ENCODE data around the gene NKG7. TPM values are rescaled to one million over a fixed set of nuclear protein-coding genes. Genes with fewer than 3 reads are reported as not detected.

NKG7 gene
- total and polyA plus RNA-seq, 2 experiments from 2014 or later = 0.57 TPM; not detected in 1

- no peaks in the 10 kb centered on the region for H3K9me3 ChIP-seq (ENCODE audit: low read depth)
- H3K27me3 ChIP-seq = no peaks in the 10 kb centered on the region
- H3K36me3 ChIP-seq = no peaks in the 10 kb centered on the region
- H3K4me3 ChIP-seq = no peak overlapping the region
- no peak overlapping the region for H3K27ac ChIP-seq
- no peak for TF ChIP-seq CTCF (IDR thresholded peaks at IDR 0.05; ENCODE audit: low read depth, low read length)
- no peak for DNase-seq (ENCODE audit: low read depth in 1 of 2, low spot score in 1 of 2)
- peaks cover 8% of the 10 kb centered on the region for H3K4me1 ChIP-seq (ENCODE audit: low read depth)
Observed at GRCh38 chr19:51364200-51365106, 8.0 kb downstream of the NKG7 start.

- no peak overlapping the region for H3K4me3 ChIP-seq
- H3K27me3 ChIP-seq = no peaks in the 10 kb centered on the region
- DNase-seq (ENCODE audit: low read depth in 1 of 2, low spot score in 1 of 2) = no peak
- no peak for TF ChIP-seq CTCF (IDR thresholded peaks at IDR 0.05; ENCODE audit: low read depth, low read length)
- no peak overlapping the region for H3K27ac ChIP-seq
- H3K4me1 ChIP-seq (ENCODE audit: low read depth) = peaks cover 3% of the 10 kb centered on the region
- no peaks in the 10 kb centered on the region for H3K9me3 ChIP-seq (ENCODE audit: low read depth)
- no peaks in the 10 kb centered on the region for H3K36me3 ChIP-seq
Observed at GRCh38 chr19:51361239-51361638, 11.2 kb downstream of the NKG7 start.

- Histone ChIP-seq H3K4me1 (ENCODE audit: low read depth) (peaks cover 2% of the 10 kb centered on the region), H3K27ac (no peak overlapping the region), H3K36me3 (no peaks in the 10 kb centered on the region), H3K27me3 (no peaks in the 10 kb centered on the region), H3K9me3 (ENCODE audit: low read depth) (no peaks in the 10 kb centered on the region), H3K4me3 (no peak overlapping the region)
- no peak for TF ChIP-seq CTCF (IDR thresholded peaks at IDR 0.05; ENCODE audit: low read depth, low read length)
- DNase-seq (ENCODE audit: low read depth in 1 of 2, low spot score in 1 of 2) = peak in 1 of 2 donors; percentile 86
Observed at GRCh38 chr19:51359294-51359693, 13.2 kb downstream of the NKG7 start.

GRCh38 chr19:51357952-51358351, 14.5 kb downstream of the NKG7 start:
- H3K27me3 ChIP-seq = no peaks in the 10 kb centered on the region
- H3K36me3 ChIP-seq = no peaks in the 10 kb centered on the region
- H3K4me1 ChIP-seq (ENCODE audit: low read depth) = peaks cover 7% of the 10 kb centered on the region
- no peak for TF ChIP-seq CTCF (IDR thresholded peaks at IDR 0.05; ENCODE audit: low read depth, low read length)
- H3K9me3 ChIP-seq (ENCODE audit: low read depth) = no peaks in the 10 kb centered on the region
- no peak for DNase-seq (ENCODE audit: low read depth in 1 of 2, low spot score in 1 of 2)
- H3K4me3 ChIP-seq = no peak overlapping the region
- H3K27ac ChIP-seq = no peak overlapping the region

- TF ChIP-seq CTCF (IDR thresholded peaks at IDR 0.05; ENCODE audit: low read depth, low read length) = no peak
- no peak for DNase-seq (ENCODE audit: low read depth in 1 of 2, low spot score in 1 of 2)
- no peak overlapping the region for H3K27ac ChIP-seq
Observed at GRCh38 chr19:51356159-51356801, 16.2 kb downstream of the NKG7 start.

More at GRCh38 chr19:51356159-51356801, 16.2 kb downstream of the NKG7 start:
- no peaks in the 10 kb centered on the region for H3K27me3 ChIP-seq
- peaks cover 7% of the 10 kb centered on the region for H3K4me1 ChIP-seq (ENCODE audit: low read depth)
- no peaks in the 10 kb centered on the region for H3K36me3 ChIP-seq
- H3K9me3 ChIP-seq (ENCODE audit: low read depth) = no peaks in the 10 kb centered on the region
- no peak overlapping the region for H3K4me3 ChIP-seq
